Gastrocnemius medialis (tissue), 4 donors: Measurements from ENCODE around the gene TNPO2. TPM values are rescaled to one million over a fixed set of nuclear protein-coding genes. Genes with fewer than 3 reads are reported as not detected.

ENCODE experiments used
- ATAC-seq, 2 donors: fragments of 150-250 bp; one replicate each; pipeline ENCODE4 v1.9.1; 2016
- DNase-seq, 2 donors: peaks; one replicate each; pipeline ENCODE4 v3.0.0-alpha.2; 2019
- H3K27ac ChIP-seq, 4 donors: fragments of 200-600 bp; sonication (generic); 1 replicate in 1 of 4; 2 replicates in 3 of 4; pipeline ENCODE4 v1.5.1; 2016 to 2018; ENCODE audit warnings: mild to moderate bottlenecking in 2 of 4, moderate library complexity in 1 of 4
- H3K27me3 ChIP-seq, 3 donors: fragments of 200-600 bp; sonication (generic) in 2 of 3; 1 replicate in 1 of 3; 2 replicates in 2 of 3; pipeline versions ENCODE4 v1.5.1 to v1.6.0; 2016 to 2019; ENCODE audit warnings: mild to moderate bottlenecking in 1 of 3, moderate library complexity in 1 of 3
- H3K36me3 ChIP-seq, 2 donors: fragments of 200-600 bp; sonication (generic) in 1 of 2; one replicate each; pipeline ENCODE4 v1.5.1; 2017 to 2018
- H3K4me1 ChIP-seq, 2 donors: fragments of 200-600 bp; sonication (generic) in 1 of 2; one replicate each; pipeline ENCODE4 v1.5.1; 2016 to 2017; ENCODE audit warnings: mild to moderate bottlenecking in 2 of 2
- H3K4me3 ChIP-seq, 4 donors: fragments of 200-600 bp; sonication (generic) in 3 of 4; 1 replicate in 1 of 4; 2 replicates in 3 of 4; pipeline ENCODE4 v1.5.1; 2016 to 2019; ENCODE audit warnings: mild to moderate bottlenecking in 2 of 4
- H3K9me3 ChIP-seq, 3 donors: fragments of 200-600 bp; sonication (generic) in 2 of 3; 1 replicate in 1 of 3; 2 replicates in 2 of 3; pipeline ENCODE4 v1.5.1; 2016 to 2019
- CTCF ChIP-seq, 5 experiments: fragments of 450-650 bp in 3 of 5; fragments of 200-600 bp in 2 of 5; sonication (generic) in 2 of 5; IDR thresholded peaks in 4 of 5; conservative IDR thresholded peaks in 1 of 5; 1 replicate in 4 of 5; 2 replicates in 1 of 5; pipeline ENCODE4 v1.5.1; 2016 to 2019; ENCODE audit warnings: antibody characterized with exemption in 5 of 5, mild to moderate bottlenecking in 3 of 5, moderate library complexity in 3 of 5
- POLR2A ChIP-seq, 2 donors: fragments of 450-650 bp; IDR thresholded peaks; one replicate each; pipeline ENCODE4 v1.6.1; 2017; ENCODE audit warnings: antibody characterized with exemption in 2 of 2, mild to moderate bottlenecking in 2 of 2, moderate library complexity in 2 of 2
- in situ Hi-C, 4 donors: fragments of 200-750 bp; cut with MboI; loops; one replicate each; pipeline versions ENCODE4 v1.15.0 to v1.8.0; 2017; ENCODE audit warnings: low sequenced_read_pairs in 4 of 4
- intact Hi-C: fragments of 100-400 bp; cut with DNase I; formaldehyde crosslinking; loops from one replicate; pipeline ENCODE4 v1.15.1; 2023; ENCODE audit warnings: low total_unique reads
- total RNA-seq, 4 donors: library from RNA; depleted of rRNA; stranded (reverse); fragments of >200 nt; gene quantifications; one replicate each; pipeline versions ENCODE4 v1.1.0 to v1.2.3, GENCODE V29; 2016

The TNPO2 gene
- total RNA-seq, 4 donors from 2014 or later, result 32.1 to 49.9 (median 42.0) TPM

- peaks cover 15 to 27% (median 18%) of the 10 kb centered on the region in 3 donors for H3K27me3 ChIP-seq
- TF ChIP-seq CTCF (IDR thresholded peaks at IDR 0.05 in 4 of 5, conservative IDR thresholded peaks at IDR 0.05 in 1 of 5) (no peak), POLR2A (IDR thresholded peaks at IDR 0.05) (no peak)
- peaks cover 0 to 3% of the 10 kb centered on the region in 2 donors for H3K4me1 ChIP-seq
- no peak overlapping the region for H3K27ac ChIP-seq
- intact Hi-C loops, result no loop called here
- H3K9me3 ChIP-seq, result no peaks in the 10 kb centered on the region
- H3K4me3 ChIP-seq, result no peak overlapping the region
- in situ Hi-C loops, result no loop called here
- H3K36me3 ChIP-seq, result peaks cover 0 to 35% of the 10 kb centered on the region in 2 donors
- peak; percentile 46 to 59 for ATAC-seq
- DNase-seq, result peak in 1 of 2 donors; percentile 32
Observed at GRCh38 chr19:12749938-12750521, 26.3 kb upstream of the TNPO2 start.

- Histone ChIP-seq H3K4me1 (peaks cover 0 to 3% of the 10 kb centered on the region in 2 donors), H3K36me3 (peaks cover 0 to 46% of the 10 kb centered on the region in 2 donors), H3K27ac (no peak overlapping the region), H3K9me3 (no peaks in the 10 kb centered on the region), H3K4me3 (no peak overlapping the region), H3K27me3 (peaks cover 15 to 27% (median 18%) of the 10 kb centered on the region in 3 donors)
- in situ Hi-C loops (no loop called here), intact Hi-C loops (no loop called here)
- DNase-seq, result no peak
- ATAC-seq, result no peak
- TF ChIP-seq CTCF (IDR thresholded peaks at IDR 0.05 in 4 of 5, conservative IDR thresholded peaks at IDR 0.05 in 1 of 5), result no peak
- TF ChIP-seq POLR2A (IDR thresholded peaks at IDR 0.05), result no peak
Observed at GRCh38 chr19:12748489-12748888, 24.8 kb upstream of the TNPO2 start.

GRCh38 chr19:12745166-12745897 is 21.6 kb upstream of the TNPO2 start:
- in situ Hi-C loops, result no loop called here
- TF ChIP-seq POLR2A (IDR thresholded peaks at IDR 0.05), result no peak
- TF ChIP-seq CTCF (IDR thresholded peaks at IDR 0.05 in 4 of 5, conservative IDR thresholded peaks at IDR 0.05 in 1 of 5), result no peak
- Histone ChIP-seq H3K27me3 (peaks cover 4 to 15% (median 6%) of the 10 kb centered on the region in 3 donors), H3K27ac (no peak overlapping the region), H3K36me3 (peaks cover 0 to 71% of the 10 kb centered on the region in 2 donors), H3K4me1 (peaks cover 0 to 3% of the 10 kb centered on the region in 2 donors), H3K4me3 (no peak overlapping the region), H3K9me3 (no peaks in the 10 kb centered on the region)
- ATAC-seq (no peak), DNase-seq (no peak)
- intact Hi-C loops, result no loop called here

- intact Hi-C loops, result loop anchor here (1.0 to 10.0 kb wide), 2 partner anchors 128 to 377 kb away; partner anchors contain the start of genes NACC1, TRMT1, ZNF490 and ZNF791
- peak overlapping the region; percentile 81 to 93 (median 86) for H3K27ac ChIP-seq
- peak overlapping the region; percentile 76 to 95 (median 88) for H3K4me3 ChIP-seq
- ATAC-seq, result no peak
- TF ChIP-seq CTCF (IDR thresholded peaks at IDR 0.05 in 4 of 5, conservative IDR thresholded peaks at IDR 0.05 in 1 of 5), result no peak
- no peak for TF ChIP-seq POLR2A (IDR thresholded peaks at IDR 0.05)
- no peaks in the 10 kb centered on the region for H3K27me3 ChIP-seq
- H3K36me3 ChIP-seq, result peaks cover 0 to 39% of the 10 kb centered on the region in 2 donors
- no peak for DNase-seq
- in situ Hi-C loops, result no loop called here
- peaks cover 24 to 29% of the 10 kb centered on the region in 2 donors for H3K4me1 ChIP-seq
- no peaks in the 10 kb centered on the region for H3K9me3 ChIP-seq
Observed at GRCh38 chr19:12737835-12738351, 14.2 kb upstream of the TNPO2 start.
